ENCODE measurements around the gene ANO10.

ANO10 gene

GRCh38 chr3:43389388-43390254 is 232.2 kb downstream of the ANO10 start:
- Histone ChIP-seq H3K4me1 (ENCODE audit: insufficient read depth, low read length) (no peaks in the 10 kb centered on the region), H4K20me1 (ENCODE audit: insufficient read depth, low read length) (no peaks in the 10 kb centered on the region), H3K9me3 (ENCODE audit: insufficient read depth, low read length, severe bottlenecking) (no peaks in the 10 kb centered on the region), H2AFZ (ENCODE audit: low read depth, low read length) (no peak overlapping the region), H3K79me2 (ENCODE audit: insufficient read depth, low read length) (no peaks in the 10 kb centered on the region), H3K27me3 (ENCODE audit: insufficient read depth, low read length, poor library complexity) (no peaks in the 10 kb centered on the region), H3K9ac (ENCODE audit: low read depth, low read length) (no peak overlapping the region), H3K4me3 (ENCODE audit: low read depth in 1 of 2, low read length in 2 of 2) (no peak overlapping the region), H3K36me3 (ENCODE audit: insufficient read depth, low read length) (no peaks in the 10 kb centered on the region), H3K4me2 (ENCODE audit: insufficient read depth, low read length) (no peak overlapping the region), H3K27ac (ENCODE audit: low read length) (no peak overlapping the region)
- ATAC-seq (ENCODE audit: insufficient read depth, low read depth), result no peak
- TF ChIP-seq CTCF (IDR thresholded peaks at IDR 0.05; ENCODE audit: borderline replicate concordance, extremely low read depth, low read length, poor library complexity, severe bottlenecking) (no peak), EZH2 (IDR thresholded peaks at IDR 0.05; ENCODE audit: borderline replicate concordance, low read depth, low read length, severe bottlenecking) (no peak)
- DNase-seq, result no peak

GRCh38 chr3:43388915-43389314 is 232.9 kb downstream of the ANO10 start:
- Histone ChIP-seq H3K79me2 (ENCODE audit: insufficient read depth, low read length) (no peaks in the 10 kb centered on the region), H3K4me3 (ENCODE audit: low read depth in 1 of 2, low read length in 2 of 2) (no peak overlapping the region), H3K27ac (ENCODE audit: low read length) (no peak overlapping the region), H4K20me1 (ENCODE audit: insufficient read depth, low read length) (no peaks in the 10 kb centered on the region), H3K27me3 (ENCODE audit: insufficient read depth, low read length, poor library complexity) (no peaks in the 10 kb centered on the region), H3K4me2 (ENCODE audit: insufficient read depth, low read length) (no peak overlapping the region), H2AFZ (ENCODE audit: low read depth, low read length) (no peak overlapping the region), H3K4me1 (ENCODE audit: insufficient read depth, low read length) (no peaks in the 10 kb centered on the region), H3K9me3 (ENCODE audit: insufficient read depth, low read length, severe bottlenecking) (no peaks in the 10 kb centered on the region), H3K9ac (ENCODE audit: low read depth, low read length) (no peak overlapping the region), H3K36me3 (ENCODE audit: insufficient read depth, low read length) (no peaks in the 10 kb centered on the region)
- TF ChIP-seq CTCF (IDR thresholded peaks at IDR 0.05; ENCODE audit: borderline replicate concordance, extremely low read depth, low read length, poor library complexity, severe bottlenecking) (no peak), EZH2 (IDR thresholded peaks at IDR 0.05; ENCODE audit: borderline replicate concordance, low read depth, low read length, severe bottlenecking) (no peak)
- no peak for DNase-seq
- no peak for ATAC-seq (ENCODE audit: insufficient read depth, low read depth)

- H3K79me2 ChIP-seq (ENCODE audit: insufficient read depth, low read length), result no peaks in the 10 kb centered on the region
- no peak for TF ChIP-seq EZH2 (IDR thresholded peaks at IDR 0.05; ENCODE audit: borderline replicate concordance, low read depth, low read length, severe bottlenecking)
- TF ChIP-seq CTCF (IDR thresholded peaks at IDR 0.05; ENCODE audit: borderline replicate concordance, extremely low read depth, low read length, poor library complexity, severe bottlenecking), result no peak
- H2AFZ ChIP-seq (ENCODE audit: low read depth, low read length), result no peak overlapping the region
- H3K27ac ChIP-seq (ENCODE audit: low read length), result no peak overlapping the region
- no peaks in the 10 kb centered on the region for H3K4me1 ChIP-seq (ENCODE audit: insufficient read depth, low read length)
- H3K4me3 ChIP-seq (ENCODE audit: low read depth in 1 of 2, low read length in 2 of 2), result no peak overlapping the region
- no peak overlapping the region for H3K4me2 ChIP-seq (ENCODE audit: insufficient read depth, low read length)
- H3K36me3 ChIP-seq (ENCODE audit: insufficient read depth, low read length), result no peaks in the 10 kb centered on the region
- no peaks in the 10 kb centered on the region for H4K20me1 ChIP-seq (ENCODE audit: insufficient read depth, low read length)
- H3K9ac ChIP-seq (ENCODE audit: low read depth, low read length), result no peak overlapping the region
- no peak for DNase-seq
- no peak for ATAC-seq (ENCODE audit: insufficient read depth, low read depth)
- H3K9me3 ChIP-seq (ENCODE audit: insufficient read depth, low read length, severe bottlenecking), result no peaks in the 10 kb centered on the region
- no peaks in the 10 kb centered on the region for H3K27me3 ChIP-seq (ENCODE audit: insufficient read depth, low read length, poor library complexity)
Measured at GRCh38 chr3:43388175-43388574, 233.6 kb downstream of the ANO10 start.

Measured in DND-41 (cell line).